NCI-H187 (cell line): Measurements from ENCODE around the gene CAPRIN1.
"Not testable (repeated sequence)": the region's sequence is repeated elsewhere in the genome, so short reads cannot be mapped to it uniquely, and the experiment has no call there.

Source experiments
- DNase-seq, 2 experiments: peaks; one replicate each; lab custom pipeline; 2025; lab: John Stamatoyannopoulos, UW

Gene CAPRIN1

DNA sequence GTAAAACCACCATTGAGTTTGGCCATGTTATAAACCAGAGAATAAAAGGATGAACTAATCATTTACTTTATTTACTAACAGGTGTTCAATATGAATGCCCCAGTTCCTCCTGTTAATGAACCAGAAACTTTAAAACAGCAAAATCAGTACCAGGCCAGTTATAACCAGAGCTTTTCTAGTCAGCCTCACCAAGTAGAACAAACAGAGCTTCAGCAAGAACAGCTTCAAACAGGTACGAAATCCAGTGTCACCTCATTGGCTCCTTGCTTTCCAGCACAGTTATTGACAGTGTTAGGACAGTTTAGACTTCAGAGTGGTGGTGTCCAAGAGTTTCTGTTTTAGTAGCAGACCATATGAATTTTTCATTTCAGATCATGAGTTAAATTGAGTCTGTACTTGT lies 40.3 kb downstream of the CAPRIN1 start:
- DNase-seq, result no peak

DNA sequence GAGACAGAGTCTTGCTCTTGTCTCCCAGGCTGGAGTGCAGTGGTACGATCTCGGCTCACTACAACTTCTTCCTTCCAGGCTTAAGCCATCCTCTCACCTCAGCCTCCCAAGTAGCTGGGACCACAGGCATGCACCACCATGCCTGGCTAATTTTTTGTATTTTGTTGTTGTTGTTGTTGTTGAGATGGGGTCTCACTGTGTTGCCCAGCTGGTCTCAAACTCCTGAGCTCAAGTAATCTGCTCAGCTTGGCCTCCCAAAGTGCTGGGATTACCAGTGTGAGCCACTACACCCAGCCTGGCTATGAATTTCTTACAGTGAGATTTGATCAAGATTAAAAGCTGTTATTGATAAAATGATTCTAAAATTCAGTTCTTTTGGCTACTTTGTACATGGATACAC lies 43.4 kb downstream of the CAPRIN1 start:
- not testable (repeated sequence) for DNase-seq

DNA sequence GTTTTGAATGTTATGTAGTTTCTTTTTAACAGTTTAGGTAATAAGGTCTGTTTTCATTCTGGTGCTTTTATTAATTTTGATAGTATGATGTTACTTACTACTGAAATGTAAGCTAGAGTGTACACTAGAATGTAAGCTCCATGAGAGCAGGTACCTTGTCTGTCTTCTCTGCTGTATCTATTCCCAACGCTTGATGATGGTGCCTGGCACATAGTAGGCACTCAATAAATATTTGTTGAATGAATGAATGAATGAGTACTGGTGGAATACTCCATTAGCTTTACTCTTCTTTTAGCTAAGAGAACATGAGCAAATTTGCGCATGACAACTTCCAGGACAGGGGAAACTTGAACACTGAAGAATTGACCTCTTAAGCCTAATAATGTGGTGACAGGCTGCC lies 47.3 kb downstream of the CAPRIN1 start:
- no peak for DNase-seq

DNA sequence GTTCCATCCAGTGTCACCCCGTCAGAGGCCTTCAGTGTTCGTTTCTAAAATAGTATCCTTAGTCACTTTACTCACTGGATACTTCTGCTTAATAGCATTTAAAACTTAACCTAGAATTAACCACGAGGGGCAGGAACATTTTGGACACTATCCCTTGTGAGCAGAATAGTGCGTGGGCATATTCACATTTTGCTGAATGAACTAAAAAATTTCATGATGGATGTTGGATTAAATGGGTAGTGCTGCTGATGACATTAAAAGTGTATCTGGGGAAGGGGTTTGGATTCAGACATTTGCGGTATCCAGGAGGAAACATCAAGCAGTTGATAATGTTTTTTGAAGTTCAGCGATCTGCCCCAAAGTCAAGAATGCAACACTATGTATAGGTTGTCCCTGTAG lies 53.1 kb downstream of the CAPRIN1 start:
- DNase-seq, result no peak

DNA sequence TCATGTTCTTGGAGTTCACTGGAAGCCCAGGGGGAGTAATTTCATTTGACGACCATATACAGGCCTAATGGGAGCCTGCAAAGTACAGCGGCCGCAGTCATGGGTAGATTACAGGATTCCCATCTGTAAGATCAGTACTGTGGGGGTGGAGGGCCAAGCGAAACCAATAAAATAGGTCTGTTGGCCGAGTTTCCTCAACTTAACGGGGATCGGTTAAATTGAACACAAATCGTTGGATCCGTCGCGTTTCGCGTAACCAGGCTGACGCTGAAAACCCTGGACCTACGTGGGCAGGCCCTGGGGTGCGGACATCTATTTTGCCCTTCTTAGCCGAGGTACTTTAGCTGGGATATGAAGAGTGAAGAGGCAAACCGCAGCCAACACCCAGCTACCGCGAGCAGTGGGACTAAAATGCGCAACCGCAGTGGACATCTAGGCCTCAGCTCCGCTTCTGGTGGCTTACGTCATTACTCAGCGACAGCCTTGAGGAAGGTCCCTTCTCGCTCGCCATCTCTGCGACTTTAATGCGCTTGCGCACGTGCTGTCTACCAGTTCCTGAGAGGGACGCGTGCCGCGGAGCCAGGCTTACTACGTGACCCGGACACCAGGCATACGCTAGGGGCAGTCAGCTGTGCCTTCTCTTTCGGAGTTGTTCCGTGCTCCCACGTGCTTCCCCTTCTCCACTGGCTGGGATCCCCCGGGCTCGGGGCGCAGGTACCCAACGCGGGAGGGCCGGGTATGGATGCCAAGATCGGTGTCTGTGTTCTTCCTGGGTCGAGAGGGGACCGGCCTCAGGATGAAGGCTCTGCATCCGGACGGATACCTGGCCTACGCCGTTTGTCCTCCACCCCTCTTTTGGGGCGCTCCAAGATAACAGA lies 53.8 kb downstream of the CAPRIN1 start, which contains the start of gene NAT10:
NAT10 (plus strand) TSS at position 551 of the 878 bp plus-strand sequence. CDS start 2,597 bp downstream, outside the sequence.
- peak; percentile 97 to 98 for DNase-seq

DNA sequence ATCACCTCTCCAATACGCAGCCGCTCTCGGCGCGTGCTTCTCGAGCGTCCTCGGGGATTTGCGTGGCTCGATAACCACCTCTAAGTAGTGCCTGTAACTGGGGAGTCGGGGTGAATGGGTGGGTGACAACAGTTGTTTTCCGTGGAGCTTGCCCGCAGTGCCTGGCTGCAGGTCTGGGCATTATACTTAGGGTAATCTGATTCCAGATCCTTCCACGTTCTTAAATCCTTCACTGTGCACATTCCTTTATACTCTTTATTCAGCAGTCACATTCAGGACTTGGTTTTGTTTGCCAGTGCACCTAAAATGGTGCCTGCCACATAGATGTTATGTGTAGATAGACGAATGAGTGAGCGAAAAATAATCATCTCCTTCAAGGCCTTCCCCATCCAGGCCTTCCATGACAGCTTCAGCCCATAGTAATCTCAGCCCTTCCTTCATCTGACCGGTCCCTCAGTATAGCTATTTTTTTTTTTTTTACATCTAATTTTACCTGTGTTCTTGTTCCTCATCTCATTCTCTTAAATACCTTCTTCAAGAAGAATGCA lies 54.5 kb downstream of the CAPRIN1 start:
- DNase-seq, result no peak

DNA sequence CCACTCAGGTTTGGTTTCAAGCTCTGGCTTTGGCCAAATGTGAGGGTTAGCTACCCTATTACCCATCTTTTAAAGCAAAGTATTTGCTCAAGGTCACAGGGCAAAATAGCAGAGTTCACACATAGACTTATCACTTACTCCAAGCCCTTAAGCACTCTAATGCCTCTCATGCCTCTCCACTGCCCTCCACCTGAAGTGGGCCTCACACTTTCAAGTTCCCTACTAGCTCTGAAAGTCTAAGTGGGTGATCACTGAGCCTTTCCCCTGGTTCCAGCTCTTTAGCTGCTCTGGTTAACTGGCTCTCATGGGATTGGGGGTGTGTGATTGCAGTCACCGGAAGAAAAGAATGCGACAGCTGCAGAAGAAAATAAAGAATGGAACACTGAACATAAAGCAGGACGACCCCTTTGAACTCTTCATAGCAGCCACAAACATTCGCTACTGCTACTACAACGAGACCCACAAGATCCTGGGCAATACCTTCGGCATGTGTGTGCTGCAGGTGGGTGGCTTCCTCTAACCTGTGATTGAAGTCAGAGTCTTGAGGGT lies 60.3 kb downstream of the CAPRIN1 start:
- no peak for DNase-seq

DNA sequence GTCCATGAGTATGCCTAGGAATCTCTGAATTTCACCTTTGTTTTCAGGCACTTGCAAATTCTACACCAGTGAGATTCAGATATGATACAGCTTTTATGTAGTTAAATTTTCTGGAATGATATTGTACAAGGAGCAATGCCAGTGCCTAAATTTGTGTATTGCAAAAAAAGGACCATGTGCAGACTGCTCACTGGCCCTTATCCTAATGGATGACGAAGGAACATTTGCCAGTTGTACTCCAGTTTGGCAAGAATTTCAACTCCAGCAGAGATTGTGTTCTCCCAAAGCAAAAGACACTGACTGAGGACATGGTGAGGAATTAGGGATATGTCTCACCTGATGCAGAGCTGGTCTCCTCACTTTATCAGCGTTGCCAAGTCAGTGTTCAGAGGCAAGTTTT lies 62.5 kb downstream of the CAPRIN1 start:
- no peak for DNase-seq

DNA sequence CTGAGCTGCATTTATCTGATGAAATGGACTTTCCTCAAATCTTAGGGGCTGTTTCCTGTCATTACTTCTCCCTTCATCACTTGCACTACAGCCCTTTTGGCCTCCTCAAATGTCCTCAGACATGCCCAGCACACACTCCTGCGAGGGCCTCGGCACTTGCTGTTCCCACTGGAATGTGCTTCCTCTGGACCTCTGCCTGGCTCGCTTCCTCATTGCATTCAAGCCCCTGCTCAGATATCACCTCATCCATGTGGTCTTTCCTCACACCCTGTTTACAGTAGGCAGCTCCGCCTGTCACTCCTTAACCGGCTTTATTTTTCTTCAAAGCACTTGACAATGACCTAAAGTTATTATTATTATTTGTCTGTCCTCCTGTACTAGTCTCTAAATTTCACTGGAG lies 62.9 kb downstream of the CAPRIN1 start:
- no peak for DNase-seq

DNA sequence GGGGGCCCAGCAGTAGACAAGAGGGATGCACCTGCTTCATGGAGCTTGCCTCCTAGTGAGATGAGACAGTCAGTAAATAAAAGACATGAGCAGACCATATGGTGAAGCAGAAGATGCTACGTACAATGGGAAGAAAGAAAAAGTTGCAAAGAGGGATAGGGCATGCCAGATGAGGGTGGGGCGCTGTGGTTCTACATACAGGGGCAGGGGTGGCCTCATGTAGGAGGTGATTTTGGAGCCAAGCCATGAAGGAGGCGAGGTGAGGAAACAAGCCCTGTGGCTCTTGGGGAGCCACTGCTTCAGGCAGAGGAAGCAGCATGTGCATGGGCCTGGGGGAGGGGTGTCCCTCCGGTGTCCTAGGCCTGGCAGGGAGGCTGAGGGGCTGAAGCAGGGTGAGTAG lies 69.1 kb downstream of the CAPRIN1 start:
- DNase-seq, result no peak

DNA sequence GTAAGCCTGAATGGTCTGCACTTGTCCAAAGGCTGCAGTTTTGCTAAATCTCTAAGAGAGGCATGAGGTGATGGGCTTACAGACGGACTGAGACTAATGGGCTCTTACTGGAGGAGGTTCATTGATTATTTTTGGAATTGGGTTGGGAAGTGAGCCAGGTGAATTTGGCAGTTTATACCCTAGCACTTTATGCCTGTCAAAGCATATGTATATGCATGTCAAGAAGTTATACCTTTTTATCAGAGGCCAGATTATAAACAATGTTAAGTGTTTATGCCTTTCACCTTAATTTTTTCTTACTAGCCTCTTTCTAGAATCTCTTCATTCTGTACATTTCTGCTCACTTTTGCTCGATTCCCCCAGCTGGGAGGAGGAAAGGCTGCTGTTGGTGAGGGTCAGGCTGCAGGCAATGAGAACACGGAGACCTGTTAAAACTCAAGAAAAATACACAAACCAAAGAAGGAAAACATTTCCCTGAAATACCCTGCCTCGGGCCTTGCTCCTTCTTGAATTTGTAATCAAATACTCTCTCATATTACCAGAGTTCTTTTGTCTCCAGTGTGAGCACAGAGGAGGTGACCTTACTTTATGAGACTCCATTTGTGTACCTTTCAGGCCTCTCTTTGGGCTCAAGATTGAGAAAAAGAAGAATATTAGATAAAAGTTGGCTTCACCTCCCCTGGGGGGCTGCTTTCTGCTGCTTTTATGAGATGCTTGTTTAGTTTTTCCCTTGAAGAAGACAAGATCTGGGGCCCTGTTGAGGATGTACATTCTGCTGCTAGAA lies 73.5 kb downstream of the CAPRIN1 start:
- DNase-seq, result no peak

DNA sequence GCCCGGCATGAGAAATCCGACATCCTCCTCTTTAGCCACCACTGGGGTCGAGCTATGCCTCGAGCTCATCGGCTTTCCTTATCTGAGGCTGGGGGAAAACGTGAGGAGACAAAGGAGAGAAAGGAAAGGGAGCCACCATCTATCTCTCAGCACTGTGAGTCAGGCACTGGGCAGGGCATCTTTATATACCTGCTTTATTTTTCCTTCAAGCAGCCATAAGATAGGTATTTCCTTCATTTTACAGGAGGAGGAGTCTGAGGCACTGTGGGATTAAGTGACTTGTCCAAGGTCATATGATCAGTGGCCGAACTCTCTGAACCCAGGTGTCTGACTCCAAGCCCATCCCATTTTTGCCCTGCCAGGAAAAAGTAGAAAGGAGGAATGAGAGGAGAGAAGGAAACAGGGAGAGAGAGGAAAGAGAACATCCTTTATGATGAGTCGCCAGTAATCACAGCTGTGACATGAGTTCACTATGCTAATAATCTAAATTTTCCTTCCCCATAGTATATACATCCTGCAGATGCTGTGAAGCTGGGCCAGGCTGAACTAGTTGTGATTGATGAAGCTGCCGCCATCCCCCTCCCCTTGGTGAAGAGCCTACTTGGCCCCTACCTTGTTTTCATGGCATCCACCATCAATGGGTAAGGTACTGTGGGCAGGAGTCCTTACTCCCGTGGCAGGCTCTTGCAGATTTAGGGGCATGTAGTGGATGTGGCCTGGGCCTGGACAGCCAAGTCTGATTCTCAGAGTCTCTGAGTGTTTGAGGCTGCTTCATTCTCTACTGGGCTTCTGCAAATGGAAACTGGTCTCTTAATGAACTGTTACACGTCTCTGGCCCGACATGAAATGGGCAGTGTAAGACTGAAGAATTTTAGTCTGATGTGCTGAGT lies 75.7 kb downstream of the CAPRIN1 start:
- DNase-seq, result no peak

DNA sequence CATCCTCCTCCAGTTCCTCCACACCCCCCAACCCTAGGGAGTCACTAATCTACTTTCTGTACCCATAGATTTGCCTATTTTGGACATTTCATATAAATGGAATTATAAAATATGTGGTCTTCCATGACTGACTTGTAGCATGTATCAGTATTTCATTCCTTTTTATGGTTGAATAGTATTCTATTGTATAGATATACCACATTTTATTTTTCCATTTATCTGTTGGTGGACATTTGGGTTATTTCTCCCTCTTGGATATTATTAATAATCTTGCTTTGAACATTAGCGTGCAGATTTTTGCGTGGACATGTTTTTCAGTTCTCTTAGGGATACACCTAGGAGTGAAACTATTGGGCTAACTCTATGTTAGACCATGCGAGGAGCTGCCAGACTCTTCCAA lies 77.3 kb downstream of the CAPRIN1 start:
- DNase-seq, result no peak

DNA sequence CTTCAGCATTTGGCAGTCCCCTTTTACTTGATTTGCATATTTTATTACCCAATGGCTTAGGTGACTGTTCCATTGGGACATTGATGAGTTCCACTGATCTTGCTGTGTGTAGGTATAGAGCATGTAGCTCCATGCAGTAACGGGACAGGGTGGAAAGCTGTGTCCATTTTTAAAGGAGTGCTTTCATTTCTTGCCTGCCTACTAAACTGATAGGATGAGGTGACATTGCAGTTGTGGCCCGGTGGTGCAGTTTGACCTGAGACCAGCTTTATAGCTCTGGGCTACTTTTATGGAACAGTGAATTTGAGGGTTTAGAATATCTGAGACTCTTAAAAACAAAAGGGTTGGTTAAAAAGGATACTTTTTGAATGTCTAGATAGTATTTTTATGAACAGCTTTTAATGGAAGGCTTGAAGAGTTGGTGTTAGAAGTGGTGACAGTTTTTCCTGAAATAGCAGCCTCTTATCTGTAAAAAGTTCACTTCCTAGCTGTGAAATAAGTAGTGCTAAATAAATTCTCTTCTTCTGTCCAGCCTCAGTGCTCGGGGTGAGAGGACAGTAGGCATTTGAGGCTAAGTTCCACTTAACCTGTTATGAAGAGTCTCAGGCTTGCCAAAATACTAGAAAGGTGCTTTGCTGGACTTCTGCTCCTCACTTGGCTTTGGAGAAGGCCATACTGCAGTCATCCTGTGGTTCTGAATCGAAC lies 80.9 kb downstream of the CAPRIN1 start:
- DNase-seq, result no peak

DNA sequence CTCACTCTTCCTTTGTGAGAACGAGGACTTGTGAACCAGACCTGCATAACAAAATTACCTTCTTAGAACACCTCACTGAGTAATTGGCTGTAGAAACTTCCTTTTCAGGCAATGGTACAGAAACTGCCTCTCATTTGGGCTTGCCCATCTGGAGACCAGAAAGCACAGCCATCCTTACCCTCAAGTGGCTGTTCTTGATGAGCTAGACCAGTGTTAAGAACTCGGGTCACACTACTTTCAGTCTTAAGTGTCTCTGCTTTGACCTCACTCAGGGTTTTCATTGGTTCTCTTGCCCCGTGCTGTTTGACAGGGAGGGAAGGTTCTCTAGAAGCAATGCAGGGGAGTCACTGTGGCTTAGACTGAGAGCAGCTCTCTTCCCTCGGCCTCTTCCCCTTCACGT lies 83.2 kb downstream of the CAPRIN1 start:
- DNase-seq, result no peak

DNA sequence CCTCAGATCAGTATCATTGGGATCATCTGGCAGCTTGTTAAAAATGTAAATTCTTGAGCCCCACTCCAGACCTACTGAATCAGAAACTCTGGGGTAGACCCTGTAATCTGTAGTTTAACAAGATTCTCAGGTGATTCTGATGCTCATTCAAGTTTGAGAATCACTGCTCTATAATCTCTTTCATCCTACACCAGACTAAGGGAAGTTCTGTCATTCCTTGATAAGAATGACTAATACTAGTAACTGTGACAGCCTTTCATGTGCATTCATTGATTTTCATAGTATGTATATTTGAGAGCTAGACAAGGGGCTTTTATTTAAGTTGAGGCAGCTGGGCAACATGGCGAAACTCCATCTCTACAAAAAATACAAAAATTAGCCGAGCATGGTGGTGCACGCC lies 83.9 kb downstream of the CAPRIN1 start:
- DNase-seq, result no peak

DNA sequence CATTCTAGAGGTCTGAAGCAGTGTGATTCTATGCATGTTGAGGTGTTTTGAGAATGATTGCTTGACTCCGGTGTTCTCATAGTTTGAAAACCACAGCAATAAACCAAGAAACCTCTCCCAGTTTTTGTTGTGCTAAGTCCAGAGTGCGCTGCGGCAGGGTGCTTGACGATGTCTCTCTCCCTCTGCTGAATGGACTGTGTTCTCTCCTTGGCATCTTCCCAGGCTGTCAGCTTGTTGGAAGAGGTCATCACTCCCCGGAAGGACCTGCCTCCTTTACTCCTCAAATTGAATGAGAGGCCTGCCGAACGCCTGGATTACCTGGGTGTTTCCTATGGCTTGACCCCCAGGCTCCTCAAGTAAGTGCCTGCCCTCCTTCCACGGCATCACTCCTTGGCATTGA lies 84.9 kb downstream of the CAPRIN1 start:
- no peak for DNase-seq

DNA sequence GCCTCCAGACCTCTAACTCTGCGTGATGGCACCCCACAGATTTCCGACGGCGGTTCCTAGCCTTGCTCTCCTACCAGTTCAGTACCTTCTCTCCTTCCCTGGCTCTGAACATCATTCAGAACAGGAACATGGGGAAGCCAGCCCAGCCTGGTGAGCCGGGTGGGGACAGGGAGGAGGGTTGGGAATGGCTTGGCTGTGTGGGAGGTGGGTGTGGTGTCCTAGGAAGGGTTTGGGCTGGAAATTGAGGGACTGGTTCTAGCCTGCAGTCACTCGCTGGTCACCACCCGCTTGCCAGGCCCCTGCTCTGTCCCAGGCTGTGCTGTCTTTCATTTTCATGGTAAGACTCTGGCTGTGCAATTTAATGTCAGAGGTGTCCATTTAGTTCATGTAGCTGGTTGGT lies 87.8 kb downstream of the CAPRIN1 start:
- no peak for DNase-seq

DNA sequence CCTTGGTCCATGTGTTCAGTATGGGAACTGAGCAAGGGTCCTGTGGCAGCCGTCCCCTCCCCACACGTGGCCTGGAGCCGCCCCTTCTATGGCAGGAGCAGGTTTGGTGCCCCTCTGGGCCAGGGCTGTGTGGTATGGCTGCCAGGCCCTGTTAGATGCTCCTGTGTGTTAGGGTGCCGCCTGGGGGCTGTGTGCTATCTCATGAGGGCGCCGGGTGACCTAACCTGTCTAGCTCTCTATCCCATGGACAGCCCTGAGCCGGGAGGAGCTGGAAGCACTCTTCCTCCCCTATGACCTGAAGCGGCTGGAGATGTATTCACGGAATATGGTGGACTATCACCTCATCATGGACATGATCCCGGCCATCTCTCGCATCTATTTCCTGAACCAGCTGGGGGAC lies 88.6 kb downstream of the CAPRIN1 start:
- DNase-seq, result no peak

DNA sequence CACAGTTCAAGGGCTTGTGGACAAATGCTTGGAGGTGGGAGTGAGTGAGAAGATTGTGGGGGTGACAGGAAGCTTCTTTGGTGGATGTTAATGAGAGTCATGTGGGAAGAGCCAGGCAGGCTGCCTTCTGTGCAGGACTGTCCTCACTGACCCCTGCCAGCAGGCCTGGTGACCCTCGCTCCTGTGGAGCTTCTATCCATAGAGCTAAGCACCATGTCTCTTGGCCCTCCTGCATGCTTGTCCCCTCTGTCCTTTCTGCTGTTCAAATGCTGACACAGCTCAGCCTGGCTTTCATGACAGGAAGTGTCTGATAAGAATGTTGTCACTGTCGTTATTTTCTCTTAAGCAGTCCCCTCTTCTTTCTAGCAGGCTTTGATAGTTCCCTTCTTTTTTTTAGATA lies 91.5 kb downstream of the CAPRIN1 start:
- DNase-seq, result no peak

DNA sequence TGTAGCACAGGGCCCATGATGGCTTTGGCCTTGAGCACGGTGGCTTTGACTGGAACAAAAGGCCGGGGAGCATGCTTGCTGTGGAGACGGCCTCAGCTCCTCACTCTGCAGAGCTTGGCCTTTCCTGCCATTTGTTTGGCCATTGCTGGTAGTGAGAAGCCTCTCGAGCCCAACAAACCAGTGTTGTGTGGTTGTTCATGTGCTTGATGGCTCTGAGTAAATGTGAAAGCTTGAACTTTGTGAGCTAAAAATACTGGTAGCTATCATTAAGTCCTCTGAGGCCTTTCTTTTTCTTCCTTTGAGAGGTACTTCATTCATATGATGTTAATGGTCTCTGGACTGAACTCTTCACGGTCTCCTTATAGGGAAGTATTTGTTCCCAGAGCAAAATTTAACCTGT lies 93.5 kb downstream of the CAPRIN1 start:
- DNase-seq, result no peak
